GM21367 (cell line): ENCODE data around the gene CBR3.
"Not testable (repeated sequence)": the region's sequence is repeated elsewhere in the genome, so short reads cannot be mapped to it uniquely, and the experiment has no call there.

ENCODE experiments used
- ATAC-seq: cut with Tn5 transposase; IDR thresholded peaks from one replicate; pipeline ENCODE4 v1.9.1; 2021; ENCODE audit not compliant: unreplicated experiment

Gene CBR3

GRCh38 chr21:36134803-36135390 lies at the start of gene CBR3:
TSS of gene CBR3 (plus strand) at chr21:36135079. CDS start at chr21:36135193, 114 bp downstream.
- no peak for ATAC-seq

- ATAC-seq, result no peak
These were observed 47.3 kb upstream of the CBR3 start for GRCh38 chr21:36087362-36088138.

- no peak for ATAC-seq
These were observed 44.9 kb upstream of the CBR3 start for GRCh38 chr21:36089946-36090345.

- no peak for ATAC-seq
These were observed 42.2 kb upstream of the CBR3 start for GRCh38 chr21:36092681-36093080.

- ATAC-seq, result no peak
These were observed 41.4 kb upstream of the CBR3 start for GRCh38 chr21:36093512-36093911.

- ATAC-seq, result no peak
These were observed 38.2 kb upstream of the CBR3 start for GRCh38 chr21:36096398-36097290.

- peak; percentile 70 for ATAC-seq
These were observed 37.3 kb upstream of the CBR3 start for GRCh38 chr21:36097427-36098181.

GRCh38 chr21:36098182-36098532 lies 36.7 kb upstream of the CBR3 start:
- no peak for ATAC-seq

GRCh38 chr21:36099000-36099399 lies 35.9 kb upstream of the CBR3 start:
- ATAC-seq, result no peak

- ATAC-seq, result not testable (repeated sequence)
These were observed 35.1 kb upstream of the CBR3 start for GRCh38 chr21:36099695-36100211.

- no peak for ATAC-seq
These were observed 33.8 kb upstream of the CBR3 start for GRCh38 chr21:36100971-36101641.

- no peak for ATAC-seq
These were observed 31.4 kb upstream of the CBR3 start for GRCh38 chr21:36103434-36103833.

GRCh38 chr21:36104317-36105300 lies 30.3 kb upstream of the CBR3 start:
- no peak for ATAC-seq

GRCh38 chr21:36105327-36105842 lies 29.5 kb upstream of the CBR3 start:
- ATAC-seq, result no peak

GRCh38 chr21:36109868-36110267 lies 25.0 kb upstream of the CBR3 start:
- no peak for ATAC-seq

GRCh38 chr21:36111238-36111637 lies 23.6 kb upstream of the CBR3 start:
- no peak for ATAC-seq

- ATAC-seq, result no peak
These were observed 21.0 kb upstream of the CBR3 start for GRCh38 chr21:36113647-36114428.

- ATAC-seq, result no peak
These were observed 19.6 kb upstream of the CBR3 start for GRCh38 chr21:36115138-36115730.
